GM21447 (cell line): ENCODE results near the gene ABCG1.

Source experiments
- ATAC-seq: cut with Tn5 transposase; IDR thresholded peaks from one replicate; pipeline ENCODE4 v1.9.1; 2021; ENCODE audit not compliant: unreplicated experiment

ABCG1 gene

GRCh38 chr21:42303443-42303842, 84.5 kb downstream of the ABCG1 start:
- ATAC-seq: no peak

- no peak for ATAC-seq
Measured at GRCh38 chr21:42304556-42305454, 85.9 kb downstream of the ABCG1 start.

- ATAC-seq: no peak
Measured at GRCh38 chr21:42305707-42306147, 86.8 kb downstream of the ABCG1 start.

GRCh38 chr21:42306366-42307035, 87.6 kb downstream of the ABCG1 start:
- ATAC-seq: no peak

- no peak for ATAC-seq
Measured at GRCh38 chr21:42307106-42307505, 88.2 kb downstream of the ABCG1 start.

- ATAC-seq: no peak
Measured at GRCh38 chr21:42308161-42308913, 89.4 kb downstream of the ABCG1 start.

GRCh38 chr21:42308914-42309752, 90.2 kb downstream of the ABCG1 start:
- ATAC-seq: no peak

GRCh38 chr21:42309753-42310213, 90.8 kb downstream of the ABCG1 start:
- no peak for ATAC-seq

GRCh38 chr21:42310411-42311001, 91.6 kb downstream of the ABCG1 start:
- no peak for ATAC-seq

GRCh38 chr21:42311160-42311559, 92.2 kb downstream of the ABCG1 start:
- no peak for ATAC-seq

- no peak for ATAC-seq
Measured at GRCh38 chr21:42311816-42312625, 93.1 kb downstream of the ABCG1 start.

GRCh38 chr21:42312626-42313104, 93.7 kb downstream of the ABCG1 start:
- no peak for ATAC-seq

GRCh38 chr21:42313501-42313969, 94.6 kb downstream of the ABCG1 start:
- no peak for ATAC-seq

- no peak for ATAC-seq
Measured at GRCh38 chr21:42314616-42315295, 95.8 kb downstream of the ABCG1 start.

- ATAC-seq: no peak
Measured at GRCh38 chr21:42315296-42315891, 96.5 kb downstream of the ABCG1 start, which contains the start of gene TFF3. Gene TFF3 (minus strand): TSS chr21:42315409. CDS start chr21:42315374, 35 bp downstream.

- ATAC-seq: no peak
Measured at GRCh38 chr21:42316891-42317290, 98.0 kb downstream of the ABCG1 start.

GRCh38 chr21:42317341-42317741, 98.4 kb downstream of the ABCG1 start:
- no peak for ATAC-seq
